AG04449 (cell line): ENCODE measurements around the gene TM9SF3.

ENCODE experiments used
- CTCF ChIA-PET: fragments of 350-600 bp; formaldehyde crosslinking; extraction: SDS; loops from one replicate; lab custom pipeline; 2021; ENCODE audit warnings: antibody characterized with exemption; lab: Yijun Ruan, JAX
- POLR2A ChIA-PET: fragments of 400-600, 350-600 bp; formaldehyde crosslinking; extraction: SDS; loops from one replicate; lab custom pipeline; 2020; ENCODE audit warnings: antibody characterized with exemption, inconsistent platforms; lab: Yijun Ruan, JAX
- DNase-seq: peaks from one replicate; pipeline ENCODE4 v3.0.0-alpha.2; 2010; ENCODE audit warnings: low read depth, low spot score
- H3K4me3 ChIP-seq: 2 replicates; pipeline ENCODE4 v1.5.1; 2011; ENCODE audit warnings: low read depth, mild to moderate bottlenecking, control low read depth, low read length
- TF ChIP-seq, protein P1 (sequence below): IDR thresholded peaks from one replicate; pipeline ENCODE4 v1.5.1; 2011; ENCODE audit warnings: mild to moderate bottlenecking, moderate library complexity, low read length, control low read depth, inconsistent platforms; ENCODE audit not compliant: insufficient read depth; ENCODE audit errors: missing control alignments

The TM9SF3 gene

DNA sequence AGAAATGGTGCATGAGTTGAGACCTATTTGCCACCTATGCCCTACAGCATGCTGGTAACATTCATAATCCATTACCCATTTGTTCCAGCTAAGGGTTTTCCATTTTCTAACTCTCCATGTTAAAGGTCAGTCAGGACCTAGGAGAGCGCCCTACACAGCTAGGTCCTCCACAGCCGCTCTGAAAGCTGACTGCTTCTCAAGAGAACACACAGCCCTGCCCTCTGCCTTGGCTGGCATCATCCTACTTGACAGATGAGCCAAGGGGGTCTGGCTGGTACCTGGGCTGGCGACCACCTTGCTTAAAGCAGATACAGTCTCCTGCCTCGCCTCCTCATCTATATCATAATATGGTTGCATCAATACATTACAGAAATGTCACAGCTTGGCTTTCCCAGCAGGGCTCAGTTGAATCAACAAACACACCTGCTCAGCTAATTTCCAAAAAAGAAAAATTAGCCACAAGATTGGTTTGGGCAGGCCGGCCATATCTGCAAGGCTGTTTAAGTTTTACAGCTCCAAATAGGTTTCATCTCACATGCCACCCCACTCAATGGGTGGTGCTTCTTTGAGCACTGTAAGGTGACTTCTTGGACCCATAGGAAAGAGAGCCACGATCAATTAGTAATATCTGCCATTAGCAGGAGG is 90.4 kb downstream of the TM9SF3 start:
- no peak overlapping the region for H3K4me3 ChIP-seq
- CTCF ChIA-PET: interaction anchor here (1.7 to 5.2 kb wide), 2 partner anchors 15 to 157 kb away, joined by 4 to 45 read pairs; partner anchors contain the start of gene TLL2
- DNase-seq: no peak
- POLR2A ChIA-PET: no interaction called here
- TF ChIP-seq, protein P1, sequence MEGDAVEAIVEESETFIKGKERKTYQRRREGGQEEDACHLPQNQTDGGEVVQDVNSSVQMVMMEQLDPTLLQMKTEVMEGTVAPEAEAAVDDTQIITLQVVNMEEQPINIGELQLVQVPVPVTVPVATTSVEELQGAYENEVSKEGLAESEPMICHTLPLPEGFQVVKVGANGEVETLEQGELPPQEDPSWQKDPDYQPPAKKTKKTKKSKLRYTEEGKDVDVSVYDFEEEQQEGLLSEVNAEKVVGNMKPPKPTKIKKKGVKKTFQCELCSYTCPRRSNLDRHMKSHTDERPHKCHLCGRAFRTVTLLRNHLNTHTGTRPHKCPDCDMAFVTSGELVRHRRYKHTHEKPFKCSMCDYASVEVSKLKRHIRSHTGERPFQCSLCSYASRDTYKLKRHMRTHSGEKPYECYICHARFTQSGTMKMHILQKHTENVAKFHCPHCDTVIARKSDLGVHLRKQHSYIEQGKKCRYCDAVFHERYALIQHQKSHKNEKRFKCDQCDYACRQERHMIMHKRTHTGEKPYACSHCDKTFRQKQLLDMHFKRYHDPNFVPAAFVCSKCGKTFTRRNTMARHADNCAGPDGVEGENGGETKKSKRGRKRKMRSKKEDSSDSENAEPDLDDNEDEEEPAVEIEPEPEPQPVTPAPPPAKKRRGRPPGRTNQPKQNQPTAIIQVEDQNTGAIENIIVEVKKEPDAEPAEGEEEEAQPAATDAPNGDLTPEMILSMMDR: no peak

GRCh38 chr10:96495544-96495943 is 91.3 kb downstream of the TM9SF3 start:
- no peak overlapping the region for H3K4me3 ChIP-seq
- ChIA-PET POLR2A (no interaction called here), CTCF (interaction anchor here (1.7 to 5.2 kb wide), 2 partner anchors 16 to 156 kb away, joined by 4 to 45 read pairs; partner anchors contain the start of gene TLL2)
- TF ChIP-seq, protein P1: no peak
- no peak for DNase-seq

- POLR2A ChIA-PET: no interaction called here
- TF ChIP-seq, protein P1: no peak
- no peak overlapping the region for H3K4me3 ChIP-seq
- DNase-seq: no peak
- CTCF ChIA-PET: interaction anchor here (1.7 to 5.2 kb wide), 2 partner anchors 17 to 156 kb away, joined by 4 to 45 read pairs; partner anchors contain the start of gene TLL2
Observed at GRCh38 chr10:96494694-96495093, 92.1 kb downstream of the TM9SF3 start.

DNA sequence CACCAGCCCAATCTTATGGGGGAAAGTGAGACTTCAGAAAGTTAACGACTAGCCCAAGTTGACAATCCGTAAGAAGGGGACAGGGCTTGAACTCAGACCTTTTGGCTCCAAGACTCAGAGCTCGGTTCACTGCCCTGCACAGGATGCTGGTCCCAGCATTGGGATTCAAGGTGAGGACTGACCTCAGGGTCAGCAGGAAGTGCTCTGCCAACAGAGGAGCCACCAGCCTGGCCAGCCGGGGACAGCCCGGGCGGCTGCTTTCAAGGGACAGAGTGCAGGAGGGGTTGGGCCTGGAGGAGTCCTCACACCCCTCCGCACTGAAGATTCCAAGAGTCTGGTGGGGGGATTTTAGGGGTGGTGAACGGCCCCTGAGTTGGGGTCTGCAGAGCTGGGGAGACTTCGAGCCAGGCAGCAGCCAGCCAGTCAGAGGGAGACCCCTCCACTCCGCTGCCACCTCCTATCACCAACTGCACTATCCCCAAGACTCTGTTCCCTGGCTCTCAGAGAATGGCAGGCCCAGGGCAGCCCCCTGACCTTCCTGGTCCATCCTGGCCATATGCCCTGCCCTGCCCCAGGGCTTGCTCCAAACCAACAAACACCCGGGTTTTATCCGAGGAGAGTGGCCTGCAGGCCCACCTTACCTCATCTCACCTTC is 92.8 kb downstream of the TM9SF3 start:
- DNase-seq: no peak
- ChIA-PET POLR2A (no interaction called here), CTCF (interaction anchor here (5.2 kb wide), 1 partner anchor 18 kb away, joined by 45 read pairs; the partner anchor contains the start of gene TLL2)
- H3K4me3 ChIP-seq: no peak overlapping the region
- TF ChIP-seq, protein P1: no peak

GRCh38 chr10:96493254-96493653 is 93.6 kb downstream of the TM9SF3 start:
- DNase-seq: no peak
- H3K4me3 ChIP-seq: no peak overlapping the region
- TF ChIP-seq, protein P1: no peak
- CTCF ChIA-PET: no interaction called here
- POLR2A ChIA-PET: no interaction called here

DNA sequence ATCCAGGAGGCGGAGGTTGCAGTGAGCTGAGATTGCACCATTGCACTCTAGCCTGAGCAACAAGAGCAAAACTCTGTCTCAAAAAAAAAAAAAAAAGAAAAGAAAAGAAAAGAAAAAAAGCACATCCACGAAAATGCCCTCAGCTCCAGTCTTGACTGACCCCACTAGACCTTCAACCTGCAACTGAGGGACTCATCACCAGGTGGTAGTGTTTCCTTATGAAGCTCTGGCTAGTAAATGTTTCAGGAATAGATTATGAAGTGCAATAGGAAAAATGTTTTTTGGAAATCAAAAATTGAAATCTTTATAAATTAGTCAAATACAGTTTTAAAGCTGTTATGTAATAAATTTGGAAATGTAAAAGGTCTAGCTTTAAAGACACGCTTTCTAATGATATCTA is 95.5 kb downstream of the TM9SF3 start:
- ChIA-PET POLR2A (no interaction called here), CTCF (interaction anchor here (0.7 to 2.7 kb wide), 7 partner anchors 10 to 116 kb away, joined by 3 to 17 read pairs (median 3); no protein-coding TSS in a partner anchor)
- TF ChIP-seq, protein P1: peak; percentile 19
- H3K4me3 ChIP-seq: no peak overlapping the region
- DNase-seq: no peak
